OCI-M1 (cell line): ENCODE data around the gene DUSP1.

Source experiments
- DNase-seq: peaks from one replicate; lab custom pipeline; 2025; lab: John Stamatoyannopoulos, UW

Gene DUSP1

DNA sequence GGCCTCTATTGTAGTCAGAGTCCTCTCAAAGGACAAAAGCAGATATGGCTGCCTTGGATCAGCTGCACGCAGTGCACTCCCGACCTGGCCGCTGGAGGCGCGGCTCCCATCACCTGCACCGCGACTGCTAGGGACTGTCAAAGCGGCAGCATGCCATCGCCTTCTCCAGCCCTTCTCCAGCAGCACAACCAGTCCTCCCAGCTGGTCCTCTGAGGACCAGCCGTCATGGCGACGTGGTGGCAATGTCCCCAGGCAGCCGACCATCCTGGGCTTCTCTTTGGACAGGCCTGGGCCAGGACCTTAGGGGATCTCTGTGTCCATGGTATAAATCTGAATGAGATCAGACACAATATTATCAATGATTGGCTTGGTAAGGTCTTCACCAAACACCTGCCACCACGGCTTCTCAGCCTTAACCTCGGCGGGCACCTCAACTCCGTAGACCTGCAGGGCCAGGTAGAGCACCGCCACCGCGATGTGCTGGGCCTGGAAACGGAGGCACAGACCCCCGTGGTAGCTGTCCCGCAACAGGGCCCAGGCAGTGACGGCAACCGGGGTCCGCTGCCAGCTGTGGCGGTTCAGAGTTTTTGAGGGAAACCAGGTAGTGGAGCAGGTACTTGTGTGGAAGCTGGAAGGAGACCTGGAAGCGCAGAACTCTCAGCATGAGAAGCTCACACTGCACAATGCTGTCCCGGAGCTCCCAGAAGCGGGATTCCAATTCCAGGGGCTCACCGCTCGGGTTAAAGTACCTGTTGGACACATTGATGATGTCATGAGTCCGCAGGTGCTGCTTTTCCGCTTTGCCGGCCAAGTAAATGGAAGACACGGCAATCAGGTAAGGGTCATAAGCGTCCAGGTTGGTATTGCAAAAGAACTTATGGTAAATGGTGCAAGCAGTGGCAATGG lies 8.5 kb downstream of the DUSP1 start:
- DNase-seq = no peak

DNA sequence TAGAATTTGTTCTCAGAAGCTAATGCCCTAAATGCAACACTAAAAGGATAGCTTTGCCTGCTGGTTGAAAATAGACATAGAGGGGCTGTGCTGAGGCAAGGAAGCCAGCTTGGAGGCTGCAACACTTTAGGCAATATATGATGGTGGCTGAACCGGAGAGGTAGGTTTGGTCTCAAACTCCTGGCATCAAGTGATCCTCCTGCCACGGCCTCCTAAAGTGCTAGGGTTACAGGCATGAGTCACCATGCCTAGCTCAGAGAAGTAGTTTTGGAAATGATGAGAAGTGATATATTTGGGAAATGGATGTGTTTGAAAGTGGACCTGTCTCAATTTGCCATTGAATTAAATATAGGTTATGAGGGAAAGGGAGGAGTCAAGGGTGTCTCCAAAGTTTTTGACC lies 10.0 kb downstream of the DUSP1 start:
- DNase-seq = no peak

DNA sequence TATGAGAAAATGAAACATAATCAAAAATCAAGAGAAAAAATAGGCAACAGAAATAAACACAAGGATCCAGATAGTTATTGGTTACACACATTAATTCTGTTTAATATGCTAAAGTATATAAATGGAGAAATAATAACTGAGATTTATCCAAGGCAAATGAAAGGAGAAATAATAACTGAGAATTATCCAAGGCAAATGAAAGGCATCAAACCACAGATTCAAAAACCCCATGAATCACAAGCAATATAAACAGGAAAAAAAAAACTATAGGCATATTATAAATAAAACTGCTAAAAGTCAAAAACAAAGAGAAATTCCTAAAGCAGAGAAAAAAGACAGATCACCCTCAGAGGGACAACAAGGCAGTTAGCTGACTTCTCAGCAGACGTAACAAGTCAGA lies 10.9 kb downstream of the DUSP1 start:
- no peak for DNase-seq

DNA sequence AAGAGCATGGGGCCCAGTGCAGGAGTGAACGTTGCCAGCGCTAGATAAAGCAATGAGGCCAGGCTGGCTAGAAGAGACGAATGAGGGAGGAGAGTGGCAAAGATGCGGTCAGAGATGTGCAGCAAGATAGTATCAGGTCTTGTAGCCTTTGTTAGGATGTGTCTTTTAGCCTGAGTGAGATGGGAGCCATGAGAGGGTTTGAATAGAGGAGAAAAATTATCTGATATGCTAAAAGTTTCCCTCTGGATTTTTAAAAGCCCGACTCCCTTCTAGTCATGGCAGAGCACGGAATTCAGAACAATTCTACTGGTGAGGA lies 12.2 kb downstream of the DUSP1 start:
- DNase-seq = no peak

DNA sequence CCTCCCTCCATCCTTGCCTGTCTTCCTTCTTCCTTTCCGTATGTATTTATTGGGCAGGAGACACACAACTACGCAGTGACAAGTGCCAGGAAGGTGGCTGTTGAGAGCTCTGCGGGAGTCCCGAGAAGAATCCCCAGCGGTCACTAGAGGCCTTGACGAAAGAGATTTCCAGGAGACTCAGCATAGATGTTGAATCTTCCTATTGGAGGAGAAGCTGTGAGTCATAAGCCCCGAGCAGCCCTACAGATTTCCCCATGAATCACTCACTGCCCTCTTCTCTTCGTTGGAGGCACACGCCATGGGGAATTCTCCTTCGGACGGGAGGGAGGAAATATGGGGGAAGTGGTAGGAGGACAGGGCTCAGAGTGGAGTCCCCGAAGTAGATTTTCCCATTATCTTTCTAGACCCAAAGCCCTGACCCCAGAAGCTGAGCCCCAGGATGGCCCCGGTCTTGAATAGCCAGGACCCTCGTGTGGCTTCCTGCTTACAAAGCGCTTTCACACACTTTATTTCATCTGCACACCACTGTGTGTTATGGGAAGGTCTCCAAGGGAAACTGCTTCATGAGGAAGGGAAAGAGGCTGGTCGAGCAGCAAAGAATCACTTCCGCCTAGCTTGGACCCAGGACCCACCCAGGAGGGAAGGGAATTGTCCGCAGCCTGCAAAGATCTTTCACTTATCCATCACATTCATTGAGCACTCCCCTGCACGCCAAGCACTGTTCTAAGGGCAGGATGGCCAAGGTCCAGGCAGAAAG lies 12.7 kb downstream of the DUSP1 start:
- DNase-seq = no peak

DNA sequence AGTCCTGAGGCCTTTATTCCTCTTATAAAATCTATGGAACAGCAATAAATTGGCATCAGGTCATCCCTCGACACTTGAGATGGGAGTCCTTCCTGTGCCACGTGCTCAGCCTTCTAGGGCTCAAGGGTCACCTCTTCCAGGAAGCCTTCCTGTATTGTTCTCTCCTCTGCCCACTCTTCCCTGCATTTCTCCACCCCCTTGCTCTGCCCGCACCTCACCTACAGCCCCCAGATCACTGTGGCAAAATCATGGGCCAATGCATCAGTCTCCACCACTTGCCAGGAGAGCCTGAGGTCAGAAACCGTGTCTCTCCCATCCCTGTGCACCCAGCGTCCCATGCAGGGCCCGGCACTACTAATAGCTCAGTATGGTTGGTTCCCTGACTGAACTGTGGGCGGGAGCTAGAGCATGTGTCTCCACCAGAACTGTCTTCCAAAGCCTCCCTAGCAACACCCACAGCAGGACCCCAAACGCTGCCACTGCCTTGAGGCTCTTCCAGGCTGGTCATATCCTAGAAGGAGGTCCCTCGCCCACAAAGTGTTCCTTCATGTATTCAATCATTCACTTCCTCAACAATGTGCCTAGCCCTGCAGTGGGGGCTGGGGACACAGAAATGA lies 13.5 kb downstream of the DUSP1 start:
- DNase-seq = no peak

DNA sequence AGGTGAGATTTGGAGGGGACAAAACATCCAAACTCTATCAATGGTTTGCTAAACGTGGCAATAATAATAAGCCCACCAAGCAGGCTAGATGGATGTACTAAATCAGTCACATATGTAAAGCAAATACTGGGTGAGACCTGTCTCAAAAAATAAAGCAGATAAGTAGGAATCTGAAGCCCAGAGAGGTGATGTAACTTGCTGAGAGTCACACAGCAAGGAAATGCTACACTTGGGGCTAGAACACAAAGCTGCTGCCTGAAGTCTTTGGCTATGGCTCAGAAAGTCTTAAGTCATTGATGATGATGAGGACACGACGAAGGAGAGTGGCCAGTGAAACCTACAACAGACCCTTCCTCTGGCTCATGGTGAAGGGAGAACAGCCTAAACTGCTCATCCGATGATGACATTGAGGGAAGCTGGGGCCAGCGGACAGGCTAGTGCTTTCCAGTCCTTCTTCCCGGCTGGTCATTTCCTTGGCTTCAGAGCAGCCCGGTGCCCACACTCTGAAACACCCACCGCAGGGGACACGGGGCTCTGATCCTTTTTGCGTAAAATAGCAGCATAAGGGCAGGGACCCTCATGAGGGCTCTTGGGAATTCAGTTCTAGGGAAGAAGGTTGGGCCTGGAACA lies 14.1 kb downstream of the DUSP1 start:
- no peak for DNase-seq

DNA sequence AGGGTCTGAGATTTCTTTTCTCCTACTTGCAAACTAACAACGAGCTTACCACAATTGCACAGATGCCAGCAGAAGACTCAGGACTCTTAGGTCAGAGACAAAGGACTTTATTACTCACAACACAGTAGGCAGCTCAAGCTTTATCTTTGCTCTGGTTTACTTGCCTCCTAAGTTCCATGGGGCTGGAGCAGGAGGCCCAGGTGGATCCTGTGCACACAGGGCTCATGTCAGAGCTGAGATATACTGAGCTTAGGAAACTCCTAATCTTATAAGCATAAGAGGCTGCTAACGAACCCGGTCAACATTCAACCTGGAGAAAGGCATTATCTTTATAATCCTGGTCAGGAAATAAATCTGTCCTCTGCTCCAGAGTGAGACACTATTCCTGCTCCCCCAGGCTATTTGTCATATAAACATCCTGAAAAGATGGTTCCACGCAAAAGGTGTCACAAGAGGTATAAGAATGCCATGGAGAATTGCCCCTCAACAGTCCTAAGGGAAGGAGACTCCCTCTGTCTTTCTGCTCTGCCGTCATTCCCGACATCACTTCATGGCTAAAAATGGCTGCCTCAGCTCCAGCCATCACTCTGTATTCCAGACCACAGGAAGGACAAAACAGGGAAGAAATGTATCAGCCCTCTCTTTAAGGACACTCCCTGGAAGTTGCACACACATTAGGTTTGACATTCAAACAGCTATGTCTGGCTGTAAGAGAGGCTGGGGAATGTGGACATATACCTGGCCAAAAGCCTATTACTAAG lies 16.2 kb downstream of the DUSP1 start:
- no peak for DNase-seq

DNA sequence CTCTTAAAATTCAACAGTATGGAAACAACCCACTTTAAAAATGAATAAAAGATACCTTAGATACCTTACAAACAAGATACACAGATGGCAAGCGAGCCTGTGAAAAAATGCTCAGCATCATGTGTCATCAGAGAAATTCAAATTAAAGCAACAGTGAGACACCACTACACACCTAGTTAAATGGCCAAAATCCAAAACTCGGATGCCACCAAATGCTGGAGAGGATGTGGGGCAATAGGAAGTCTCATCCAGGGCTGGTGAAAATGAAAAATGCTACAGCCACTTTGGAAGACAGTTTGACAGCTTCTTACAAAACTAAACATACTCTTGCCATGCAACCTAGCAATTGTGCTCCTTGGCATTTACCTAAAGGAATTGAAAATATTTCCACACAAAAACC lies 17.9 kb downstream of the DUSP1 start:
- DNase-seq = no peak

DNA sequence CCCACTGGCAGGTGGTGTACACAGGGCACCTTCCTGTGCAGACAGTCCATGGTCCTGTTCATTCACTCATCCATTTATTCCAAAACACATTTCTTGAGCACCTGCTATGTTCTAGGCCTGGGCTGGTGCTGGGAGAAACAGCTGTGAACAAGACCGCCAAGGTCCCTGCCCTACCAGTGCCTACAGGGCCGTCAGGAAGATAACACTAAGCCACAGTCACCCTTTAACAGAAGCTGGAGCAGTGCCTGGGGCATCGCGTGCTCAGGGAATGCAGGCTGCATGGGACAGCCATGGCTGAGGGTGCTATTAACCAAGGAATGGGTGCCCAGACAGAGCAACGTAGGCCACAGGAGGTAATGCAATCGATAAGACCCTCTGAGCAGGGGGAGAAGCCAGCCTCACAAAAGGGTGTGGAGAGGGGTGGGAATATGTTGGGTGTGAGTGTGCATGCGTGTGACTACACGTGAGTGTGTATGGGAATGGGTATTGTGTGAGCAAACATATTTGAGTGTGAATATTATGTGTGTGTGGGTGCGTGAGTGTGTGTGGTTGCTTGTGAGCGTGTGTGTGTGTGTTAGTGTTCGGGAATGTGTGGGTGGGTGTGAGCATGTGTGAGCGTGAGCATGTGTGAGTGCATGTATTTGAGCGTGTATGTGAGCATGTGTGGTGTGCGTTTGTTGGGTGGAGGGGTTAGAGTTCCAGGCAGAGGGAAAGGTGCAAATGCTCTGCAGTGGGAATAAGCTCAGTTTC lies 19.1 kb downstream of the DUSP1 start:
- DNase-seq = no peak

DNA sequence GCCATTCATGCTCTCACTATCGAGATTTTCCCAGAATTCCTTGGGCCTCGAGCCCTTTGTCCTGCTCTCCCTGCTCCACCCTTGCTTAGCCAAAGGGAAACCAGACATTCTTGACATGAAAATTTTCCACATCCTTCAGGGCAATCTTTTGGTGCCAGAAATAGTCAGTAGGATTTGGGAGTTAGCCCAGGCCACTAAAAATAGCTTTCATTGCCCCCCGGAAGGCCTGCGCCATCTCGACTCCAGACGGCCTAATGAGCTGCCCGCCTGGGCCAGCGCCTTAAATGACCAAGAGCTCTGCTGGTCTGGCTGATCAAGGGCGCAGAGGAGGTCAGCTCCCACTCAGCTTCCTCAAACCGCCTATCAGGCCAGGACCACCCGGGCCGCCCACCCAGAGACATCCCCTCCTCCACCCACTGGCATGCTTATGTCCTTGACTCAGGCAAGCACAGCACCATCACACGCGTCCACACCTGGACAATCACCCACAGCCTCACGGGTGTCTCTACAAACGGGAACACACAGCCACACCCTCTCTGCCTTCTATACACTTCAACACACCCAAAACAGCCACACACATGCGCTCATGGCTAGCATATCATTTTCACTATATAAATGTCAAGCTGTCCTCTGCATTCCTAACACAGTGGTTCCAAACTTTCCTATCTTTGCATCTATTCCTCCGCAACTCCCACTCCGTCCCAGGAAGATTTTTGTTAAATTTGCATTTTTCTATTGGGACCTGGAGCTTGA lies 20.9 kb downstream of the DUSP1 start:
- no peak for DNase-seq

DNA sequence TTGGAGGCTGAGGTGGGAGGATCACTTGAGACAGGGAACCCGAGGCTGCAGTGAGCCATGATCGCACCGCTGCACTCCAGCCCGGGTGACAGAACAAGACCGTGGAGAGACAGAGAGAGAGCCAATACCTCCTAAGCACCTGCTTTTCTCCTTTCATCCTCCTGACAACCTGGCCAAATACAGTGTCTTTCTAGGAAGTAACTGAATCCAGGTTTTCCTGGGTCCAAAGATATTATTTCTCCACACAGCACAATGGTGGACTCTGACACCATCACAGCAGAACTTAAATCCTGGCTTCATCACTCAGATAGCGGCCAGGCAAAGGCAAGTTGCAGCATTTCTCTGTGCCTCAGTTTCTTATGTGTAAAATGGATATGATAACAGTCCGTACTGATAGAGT lies 21.9 kb downstream of the DUSP1 start:
- DNase-seq = no peak

DNA sequence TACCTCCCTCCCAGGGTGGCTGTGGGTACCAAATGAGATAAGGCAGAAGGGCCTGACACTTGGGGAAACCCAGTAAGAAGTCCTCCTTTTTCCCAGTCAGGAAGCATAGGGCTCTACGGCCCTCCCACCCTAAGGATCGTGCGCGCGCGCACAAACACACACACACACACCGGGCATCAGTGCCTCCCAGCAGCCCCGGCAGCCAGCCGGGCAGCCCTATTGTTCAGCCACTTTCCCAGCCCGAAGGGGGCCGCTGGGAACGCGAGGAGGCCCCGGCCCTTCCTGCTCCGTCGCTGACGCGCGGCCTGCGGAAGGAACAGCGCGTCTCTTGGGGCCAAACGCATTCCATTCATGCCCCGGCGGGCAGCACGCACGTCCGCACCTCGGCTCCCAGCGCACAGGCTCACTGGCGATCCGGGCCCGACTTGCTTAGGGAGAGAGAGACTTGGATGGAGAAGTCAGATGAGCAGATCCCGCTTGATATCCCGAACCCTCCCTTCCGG lies 22.6 kb downstream of the DUSP1 start:
- DNase-seq = no peak

DNA sequence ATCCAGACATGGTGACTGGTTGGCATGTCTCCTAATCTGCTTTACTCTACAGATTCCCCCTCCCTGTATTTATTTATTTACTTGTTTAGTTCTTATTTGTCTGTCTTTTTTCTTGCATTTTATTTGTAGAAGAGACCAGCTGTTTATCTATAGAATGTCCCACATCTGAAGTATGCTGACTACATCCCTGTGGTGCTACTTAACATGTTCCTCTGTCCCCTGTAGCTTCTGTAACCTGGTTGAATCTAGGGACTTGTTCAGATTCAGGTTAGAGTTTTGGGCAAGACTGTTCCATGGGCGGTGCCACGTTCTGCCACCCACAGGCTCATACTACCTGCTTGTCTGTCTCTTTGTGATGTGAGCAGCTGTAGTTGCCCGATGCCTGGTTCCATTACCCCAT lies 23.5 kb downstream of the DUSP1 start:
- DNase-seq = no peak

DNA sequence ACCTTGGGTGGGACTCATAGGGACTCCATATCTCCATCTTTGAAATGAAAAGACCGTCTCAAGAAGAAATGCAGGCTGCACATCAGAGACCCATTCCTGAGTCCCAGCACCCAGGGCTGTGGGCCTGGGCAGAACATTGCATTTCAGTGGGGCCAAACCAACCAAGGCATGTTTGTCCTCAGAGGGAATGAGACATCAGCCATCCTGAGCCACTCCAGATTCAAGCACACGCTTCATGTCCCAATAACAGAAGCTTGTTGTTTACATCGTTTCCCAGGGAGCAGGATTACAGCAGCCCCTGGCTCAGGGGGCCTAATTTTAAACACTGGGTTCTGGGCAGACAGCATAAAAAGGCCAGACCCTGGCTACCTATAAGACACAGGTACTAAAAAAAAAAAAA lies 24.3 kb downstream of the DUSP1 start:
- no peak for DNase-seq

DNA sequence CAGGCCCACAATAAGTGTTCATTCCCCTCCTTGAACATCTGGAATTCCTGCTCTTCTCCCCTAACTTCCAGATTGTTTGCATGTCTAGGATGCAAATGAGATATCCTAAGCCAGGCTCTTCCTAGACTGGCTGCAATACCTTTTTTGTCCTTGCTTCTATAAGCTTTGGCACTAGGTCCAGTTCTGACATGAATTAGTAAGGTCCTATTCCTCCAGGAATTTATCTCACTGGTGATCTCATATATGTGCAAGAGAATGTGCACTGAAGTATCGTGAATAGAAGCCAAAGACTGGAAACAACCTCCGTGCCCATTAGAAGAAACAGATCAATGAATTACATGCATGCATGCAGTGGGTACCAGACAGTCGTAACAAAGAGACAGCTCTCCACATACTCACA lies 25.2 kb downstream of the DUSP1 start:
- no peak for DNase-seq

DNA sequence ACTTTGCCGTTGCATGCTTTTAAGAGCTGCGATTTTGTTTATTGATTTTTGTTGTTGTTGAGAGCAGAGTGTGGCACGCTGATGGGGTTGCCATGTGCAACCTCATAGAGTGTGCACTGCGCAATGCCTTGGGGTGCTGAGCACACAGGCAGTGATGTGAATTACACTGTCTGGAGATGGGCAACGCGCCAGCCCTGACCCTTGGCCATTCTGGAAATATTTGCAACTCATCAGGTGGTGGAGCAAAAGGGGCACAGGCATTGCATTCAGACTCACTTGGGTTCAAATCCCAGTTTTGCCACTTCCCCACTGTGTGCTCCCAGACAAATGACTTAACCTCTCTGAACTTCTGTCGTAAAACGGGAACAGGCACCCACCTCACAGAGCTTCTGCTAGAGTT lies 25.6 kb downstream of the DUSP1 start:
- DNase-seq = no peak

DNA sequence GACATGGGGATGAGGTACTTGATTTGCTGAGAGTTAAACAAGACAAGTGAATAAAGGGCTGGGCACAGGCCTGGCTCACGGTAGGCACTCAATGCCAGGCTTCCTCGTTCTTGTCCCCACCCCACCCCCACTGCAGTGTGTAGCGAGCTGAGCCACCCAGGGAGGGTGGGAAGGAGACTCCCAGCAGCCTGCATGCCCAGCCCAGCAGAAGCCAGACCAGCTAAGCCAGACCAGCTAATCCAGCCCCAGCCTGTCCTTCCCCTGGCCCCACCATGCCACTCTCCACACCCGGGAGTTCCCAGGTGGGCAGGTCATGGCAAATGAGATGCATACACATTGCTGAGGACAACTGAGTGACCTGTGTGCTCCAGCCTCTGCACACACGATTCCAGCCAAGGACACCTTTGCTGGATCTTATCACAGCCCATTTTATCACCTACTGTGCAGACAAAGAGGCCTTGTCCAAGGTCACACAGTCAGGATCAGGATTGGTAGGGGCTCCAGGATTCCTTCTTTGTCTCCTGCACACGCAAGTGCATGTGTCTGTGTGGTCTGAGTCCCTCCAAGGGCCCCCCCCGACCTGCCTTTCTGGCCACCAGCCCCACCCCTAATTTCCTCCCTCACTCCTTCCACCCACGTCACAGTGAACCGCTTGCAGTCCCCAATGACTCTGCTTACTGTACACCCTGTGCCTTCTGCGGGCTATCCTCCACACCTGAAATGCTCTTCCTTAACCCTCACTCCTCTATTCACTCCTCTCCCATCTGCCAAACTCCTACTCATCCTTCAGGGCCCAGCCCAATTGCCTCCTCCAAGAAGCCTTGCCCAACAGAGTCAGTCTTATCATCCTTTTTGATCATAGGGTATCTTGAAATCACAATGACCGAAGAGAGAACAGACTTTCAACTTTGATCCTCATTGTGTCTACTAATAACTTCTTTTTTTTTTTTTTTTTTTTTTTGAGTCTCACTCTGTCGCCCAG lies 26.6 kb downstream of the DUSP1 start:
- DNase-seq = no peak
